ENCODE data around the gene PLEKHD1.

DNA sequence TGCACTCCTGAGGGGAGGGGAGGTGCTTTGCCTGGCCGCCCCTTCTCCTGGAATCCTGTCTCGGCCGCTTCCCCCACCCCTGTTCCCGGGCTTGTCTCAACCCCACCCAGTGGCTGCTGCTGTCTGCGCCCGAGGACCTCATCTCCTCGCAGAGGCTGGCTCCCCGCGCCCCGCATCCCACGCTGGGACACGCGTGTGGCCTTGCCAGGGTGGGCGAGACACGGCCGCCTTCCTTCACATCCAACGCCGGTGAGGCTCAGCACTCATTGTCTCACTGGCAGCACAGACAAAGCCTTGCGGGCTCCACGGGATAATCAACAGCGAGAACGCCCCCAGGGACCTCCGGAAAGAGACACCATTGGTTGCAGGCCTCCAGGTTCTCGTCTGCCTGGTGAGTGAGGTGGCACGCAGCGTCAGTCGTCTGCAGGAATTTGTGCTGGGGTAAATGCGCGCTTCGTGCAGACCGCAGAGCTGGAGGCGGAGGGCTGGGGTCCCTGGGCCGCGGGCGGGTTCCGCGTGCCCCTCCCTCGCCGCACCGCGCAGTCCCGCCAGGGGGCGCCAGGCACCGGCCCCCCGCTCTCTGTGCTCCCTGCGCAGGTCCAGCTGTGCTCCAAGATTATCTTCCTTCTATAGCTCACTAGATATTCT is 63.3 kb downstream of the PLEKHD1 start:
- TF ChIP-seq, protein P1, sequence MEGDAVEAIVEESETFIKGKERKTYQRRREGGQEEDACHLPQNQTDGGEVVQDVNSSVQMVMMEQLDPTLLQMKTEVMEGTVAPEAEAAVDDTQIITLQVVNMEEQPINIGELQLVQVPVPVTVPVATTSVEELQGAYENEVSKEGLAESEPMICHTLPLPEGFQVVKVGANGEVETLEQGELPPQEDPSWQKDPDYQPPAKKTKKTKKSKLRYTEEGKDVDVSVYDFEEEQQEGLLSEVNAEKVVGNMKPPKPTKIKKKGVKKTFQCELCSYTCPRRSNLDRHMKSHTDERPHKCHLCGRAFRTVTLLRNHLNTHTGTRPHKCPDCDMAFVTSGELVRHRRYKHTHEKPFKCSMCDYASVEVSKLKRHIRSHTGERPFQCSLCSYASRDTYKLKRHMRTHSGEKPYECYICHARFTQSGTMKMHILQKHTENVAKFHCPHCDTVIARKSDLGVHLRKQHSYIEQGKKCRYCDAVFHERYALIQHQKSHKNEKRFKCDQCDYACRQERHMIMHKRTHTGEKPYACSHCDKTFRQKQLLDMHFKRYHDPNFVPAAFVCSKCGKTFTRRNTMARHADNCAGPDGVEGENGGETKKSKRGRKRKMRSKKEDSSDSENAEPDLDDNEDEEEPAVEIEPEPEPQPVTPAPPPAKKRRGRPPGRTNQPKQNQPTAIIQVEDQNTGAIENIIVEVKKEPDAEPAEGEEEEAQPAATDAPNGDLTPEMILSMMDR (conservative IDR thresholded peaks at IDR 0.05; ENCODE audit: low read depth, low read length), result peak; percentile 74
- no peak for TF ChIP-seq EZH2 (IDR thresholded peaks at IDR 0.05; ENCODE audit: borderline replicate concordance, low read depth, low read length, poor library complexity, severe bottlenecking)
